K562 (cell line): ENCODE measurements around the gene ERCC1. TPM values are rescaled to one million over a fixed set of nuclear protein-coding genes. Genes with fewer than 3 reads are reported as not detected.
A peak's percentile ranks its signal among the peaks of the same experiment; 100 is the strongest.

ENCODE experiments used
- ATF2 ChIP-seq: sonication (generic); formaldehyde crosslinking; IDR thresholded peaks from 2 replicates; pipeline ENCODE4 v1.8.1; 2022; ENCODE audit warnings: missing genetic modification reagents
- BRCA1 ChIP-seq, 2 experiments: fragments of 450-650 bp in 1 of 2; sonication (generic) in 1 of 2; formaldehyde crosslinking in 1 of 2; IDR thresholded peaks; 2 replicates each; pipeline versions ENCODE4 v1.5.0 to v1.6.1; 2017 to 2020; ENCODE audit warnings: mild to moderate bottlenecking in 1 of 2, missing genetic modification reagents in 1 of 2
- CBFA2T3 ChIP-seq: fragments of 450-650 bp; IDR thresholded peaks from 2 replicates; pipeline ENCODE4 v1.6.1; 2017
- CHAMP1 ChIP-seq: fragments of 450-650 bp; IDR thresholded peaks from 2 replicates; pipeline ENCODE4 v1.6.1; 2016; ENCODE audit warnings: mild to moderate bottlenecking
- DMBX1 ChIP-seq: fragments of 250-450 bp; sonication (Bioruptor Pico); IDR thresholded peaks from 2 replicates; pipeline ENCODE4 v1.8.0; 2022; ENCODE audit warnings: inconsistent platforms, mild to moderate bottlenecking, moderate library complexity, borderline replicate concordance
- DPF2 ChIP-seq: fragments of 450-650 bp; IDR thresholded peaks from 2 replicates; pipeline ENCODE4 v1.6.1; 2016
- ETS2 ChIP-seq: IDR thresholded peaks from 2 replicates; pipeline ENCODE4 v1.6.1; 2016; ENCODE audit warnings: borderline replicate concordance, missing genetic modification characterization, mild to moderate bottlenecking, moderate library complexity, missing compliant biosample characterization; ENCODE audit not compliant: poor library complexity, severe bottlenecking
- ETV6 ChIP-seq, 3 experiments: fragments of 150-350 bp in 1 of 3; sonication (generic) in 1 of 3; formaldehyde crosslinking in 1 of 3; IDR thresholded peaks; 2 replicates each; pipeline versions ENCODE4 v1.6.1 to v1.8.0; 2014 to 2022; ENCODE audit warnings: borderline replicate concordance in 2 of 3, low read depth in 2 of 3, antibody characterized with exemption in 1 of 3, low read length in 1 of 3, mild to moderate bottlenecking in 1 of 3, missing genetic modification reagents in 1 of 3
- FOXJ3 ChIP-seq: sonication (generic); formaldehyde crosslinking; IDR thresholded peaks from 2 replicates; pipeline ENCODE4 v1.4.0; 2020; ENCODE audit warnings: mild to moderate bottlenecking, missing genetic modification reagents
- HDAC8 ChIP-seq: fragments of 450-650 bp; IDR thresholded peaks from 2 replicates; pipeline ENCODE4 v1.6.1; 2016; ENCODE audit warnings: mild to moderate bottlenecking, missing genetic modification characterization, moderate library complexity, missing compliant biosample characterization
- IFI16 ChIP-seq: fragments of 250-450 bp; sonication (Bioruptor Pico); IDR thresholded peaks from 2 replicates; pipeline ENCODE4 v2.1.2; 2022; ENCODE audit warnings: mild to moderate bottlenecking, inconsistent platforms
- JUN ChIP-seq, 2 experiments: sonication (generic) in 1 of 2; formaldehyde crosslinking in 1 of 2; IDR thresholded peaks; 2 replicates each; pipeline versions ENCODE4 v1.6.1 to v1.8.0; 2012 to 2022; ENCODE audit warnings: borderline replicate concordance in 2 of 2, mild to moderate bottlenecking in 2 of 2, improper control_type of control experiment in 1 of 2, low read depth in 1 of 2, low read length in 1 of 2, missing genetic modification reagents in 1 of 2
- L3MBTL2 ChIP-seq: fragments of 450-650 bp; IDR thresholded peaks from 2 replicates; pipeline ENCODE4 v1.6.1; 2016; ENCODE audit warnings: mild to moderate bottlenecking, moderate library complexity
- MECOM ChIP-seq: fragments of 250-450 bp; sonication (Bioruptor Pico); IDR thresholded peaks from 2 replicates; pipeline ENCODE4 v1.8.0; 2022; ENCODE audit warnings: inconsistent platforms
- NFATC3 ChIP-seq: fragments of 450-650 bp; IDR thresholded peaks from 2 replicates; pipeline ENCODE4 v1.6.1; 2017; ENCODE audit warnings: mild to moderate bottlenecking
- POLR2H ChIP-seq: IDR thresholded peaks from 2 replicates; pipeline ENCODE4 v1.6.1; 2016; ENCODE audit warnings: missing genetic modification characterization, low read depth, mild to moderate bottlenecking, control low read depth, missing compliant biosample characterization, moderate library complexity
- SAP30 ChIP-seq: fragments of 200-600 bp; sonication (generic); IDR thresholded peaks from 2 replicates; pipeline ENCODE4 v1.6.1; 2012; ENCODE audit warnings: borderline replicate concordance, low read depth, mild to moderate bottlenecking, moderate library complexity, low read length, control low read depth, inconsistent platforms; ENCODE audit not compliant: insufficient read depth, poor library complexity, severe bottlenecking
- ZKSCAN3 ChIP-seq: fragments of 250-450 bp; sonication (Bioruptor Pico); IDR thresholded peaks from 2 replicates; pipeline ENCODE4 v1.4.0; 2020
- ZNF12 ChIP-seq: sonication (generic); formaldehyde crosslinking; IDR thresholded peaks from 2 replicates; pipeline ENCODE4 v1.4.0; 2020; ENCODE audit warnings: mild to moderate bottlenecking, missing genetic modification reagents
- ZNF785 ChIP-seq: fragments of 250-450 bp; sonication (Bioruptor Pico); IDR thresholded peaks from 2 replicates; pipeline ENCODE4 v1.4.0; 2020; ENCODE audit warnings: mild to moderate bottlenecking
- ZNF830 ChIP-seq: fragments of 250-450 bp; sonication (Bioruptor Pico); IDR thresholded peaks from 2 replicates; pipeline ENCODE4 v1.5.0; 2021; ENCODE audit warnings: mild to moderate bottlenecking
- ZSCAN29 ChIP-seq: fragments of 450-650 bp; IDR thresholded peaks from 2 replicates; pipeline ENCODE4 v1.6.1; 2017
- polyA plus RNA-seq, 8 experiments: library from polyadenylated mRNA; depleted of rRNA in 4 of 8; stranded (reverse) in 5 of 8; unstranded in 3 of 8; fragments of >200 nt; fragmentation: Nextera tagmentation in 2 of 8; fragmentation: Illumina TruSeq in 1 of 8; extraction: Ambion mirVana in 2 of 8; extraction: Trizol in 1 of 8; gene quantifications; 2 replicates each; pipeline versions ENCODE4 v1.2.1 to v1.2.3, GENCODE V29; 2011 to 2014; ENCODE audit warnings: inconsistent platforms in 1 of 8, missing spikeins in 1 of 8
- total RNA-seq, 7 experiments: library from RNA; depleted of rRNA in 6 of 7; stranded (reverse); fragments of >200 nt in 6 of 7; fragmentation: Illumina TruSeq in 2 of 7; extraction: Trizol in 2 of 7; gene quantifications; 2 replicates each; pipeline versions ENCODE4 v1.2.1 to v1.2.3, GENCODE V29; 2011 to 2021; ENCODE audit warnings: low replicate concordance in 1 of 7
- TF ChIP-seq, protein P1 (sequence below): fragments of 250-450 bp; sonication (Bioruptor Pico); IDR thresholded peaks from 2 replicates; pipeline ENCODE4 v1.5.1; 2021; ENCODE audit warnings: mild to moderate bottlenecking

The ERCC1 gene
- total and polyA plus RNA-seq, 9 of the 15 experiments (the other 6 are each of a cell fraction or from before 2014, with no cell fraction given) = 9.3 to 92.6 (median 60.0) TPM

- no peak for TF ChIP-seq NFATC3
- TF ChIP-seq CHAMP1 = no peak
- no peak for TF ChIP-seq SAP30
- TF ChIP-seq ZNF785 (CRISPR knock-in tag) = no peak
- TF ChIP-seq ZSCAN29 = peak; percentile 31; the same call in 1 of the 2 replicates
- TF ChIP-seq DPF2 = peak; percentile 61
- no peak for TF ChIP-seq ATF2 (CRISPR knock-in tag)
- TF ChIP-seq JUN (IDR thresholded peaks at IDR 0.05; ENCODE audit: borderline replicate concordance, low read depth, low read length) = no peak
- TF ChIP-seq JUN (CRISPR knock-in tag; IDR thresholded peaks at IDR 0.05; ENCODE audit: borderline replicate concordance) = no peak
- TF ChIP-seq MECOM (CRISPR knock-in tag) = no peak
- no peak for TF ChIP-seq ZNF12
- peak; percentile 66 for TF ChIP-seq CBFA2T3
- TF ChIP-seq, protein P1, sequence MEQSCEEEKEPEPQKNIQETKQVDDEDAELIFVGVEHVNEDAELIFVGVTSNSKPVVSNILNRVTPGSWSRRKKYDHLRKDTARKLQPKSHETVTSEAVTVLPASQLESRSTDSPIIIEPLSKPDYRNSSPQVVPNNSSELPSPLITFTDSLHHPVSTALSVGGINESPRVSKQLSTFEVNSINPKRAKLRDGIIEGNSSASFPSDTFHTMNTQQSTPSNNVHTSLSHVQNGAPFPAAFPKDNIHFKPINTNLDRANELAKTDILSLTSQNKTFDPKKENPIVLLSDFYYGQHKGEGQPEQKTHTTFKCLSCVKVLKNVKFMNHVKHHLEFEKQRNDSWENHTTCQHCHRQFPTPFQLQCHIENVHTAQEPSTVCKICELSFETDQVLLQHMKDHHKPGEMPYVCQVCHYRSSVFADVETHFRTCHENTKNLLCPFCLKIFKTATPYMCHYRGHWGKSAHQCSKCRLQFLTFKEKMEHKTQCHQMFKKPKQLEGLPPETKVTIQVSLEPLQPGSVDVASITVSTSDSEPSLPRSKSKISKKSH (CRISPR knock-in tag) = no peak
- TF ChIP-seq BRCA1 (IDR thresholded peaks at IDR 0.05) = no peak
- no peak for TF ChIP-seq BRCA1 (CRISPR knock-in tag; IDR thresholded peaks at IDR 0.05)
- no peak for TF ChIP-seq DMBX1
- TF ChIP-seq ETS2 (tag) = no peak
- TF ChIP-seq ZNF830 (CRISPR knock-in tag) = no peak
- TF ChIP-seq FOXJ3 (CRISPR knock-in tag) = no peak
- TF ChIP-seq IFI16 (CRISPR knock-in tag) = no peak
- no peak for TF ChIP-seq ETV6 (IDR thresholded peaks at IDR 0.05; ENCODE audit: borderline replicate concordance in 1 of 2, low read depth in 2 of 2, low read length in 1 of 2)
- no peak for TF ChIP-seq ETV6 (CRISPR knock-in tag; IDR thresholded peaks at IDR 0.05; ENCODE audit: borderline replicate concordance)
- 0 out of 2 replicates have a peak, but pooled peaks have one; percentile 22 for TF ChIP-seq L3MBTL2
- TF ChIP-seq ZKSCAN3 = no peak
- TF ChIP-seq HDAC8 (tag) = no peak
- no peak for TF ChIP-seq POLR2H (tag)
These were observed 19.7 kb downstream of the ERCC1 start (continued) for GRCh38 chr19:45403781-45404556.
